K562 (cell line): ENCODE measurements around the gene USP10. TPM values are rescaled to one million over a fixed set of nuclear protein-coding genes. Genes with fewer than 3 reads are reported as not detected.

Experiments
- ATF1 ChIP-seq, 2 experiments: fragments of 450-650 bp in 1 of 2; IDR thresholded peaks; 2 replicates each; pipeline ENCODE4 v1.6.1; 2016; ENCODE audit warnings: missing compliant biosample characterization in 1 of 2, missing genetic modification characterization in 1 of 2
- CBFA2T2 ChIP-seq: fragments of 450-650 bp; conservative IDR thresholded peaks from 2 replicates; pipeline ENCODE4 v1.6.1; 2017; ENCODE audit warnings: mild to moderate bottlenecking
- CBX1 ChIP-seq: sonication (generic); IDR thresholded peaks from 2 replicates; pipeline ENCODE4 v1.6.1; 2016; ENCODE audit warnings: antibody characterized with exemption, low read depth, mild to moderate bottlenecking
- CTBP1 ChIP-seq: fragments of 450-650 bp; IDR thresholded peaks from 2 replicates; pipeline ENCODE4 v1.6.1; 2016; ENCODE audit warnings: borderline replicate concordance
- FOXO4 ChIP-seq: fragments of 450-650 bp; formaldehyde crosslinking; IDR thresholded peaks from 2 replicates; pipeline ENCODE4 v1.4.0; 2020; ENCODE audit warnings: mild to moderate bottlenecking, moderate library complexity
- ID3 ChIP-seq, 2 experiments: fragments of 250-450 bp in 1 of 2; fragments of 450-650 bp in 1 of 2; sonication (Bioruptor Pico) in 1 of 2; IDR thresholded peaks; 2 replicates each; pipeline versions ENCODE4 v1.6.1 to v1.8.0; 2016 to 2021; ENCODE audit warnings: mild to moderate bottlenecking in 2 of 2, moderate library complexity in 2 of 2, missing compliant biosample characterization in 1 of 2, missing genetic modification characterization in 1 of 2
- KAT7 ChIP-seq: sonication (generic); formaldehyde crosslinking; IDR thresholded peaks from 2 replicates; pipeline ENCODE4 v1.8.0; 2022; ENCODE audit warnings: missing genetic modification reagents, mild to moderate bottlenecking, borderline replicate concordance
- MCM7 ChIP-seq, 2 experiments: fragments of 450-650 bp; IDR thresholded peaks; 2 replicates each; pipeline ENCODE4 v1.6.1; 2016 to 2018
- MXD1 ChIP-seq: fragments of 250-450 bp; sonication (Bioruptor Pico); IDR thresholded peaks from 2 replicates; pipeline ENCODE4 v1.8.0; 2021; ENCODE audit warnings: borderline replicate concordance, mild to moderate bottlenecking, moderate library complexity; ENCODE audit not compliant: poor library complexity, severe bottlenecking
- NR2F6 ChIP-seq: fragments of 450-650 bp; formaldehyde crosslinking; IDR thresholded peaks from 2 replicates; pipeline ENCODE4 v1.4.0; 2020; ENCODE audit warnings: mild to moderate bottlenecking
- PRMT5 ChIP-seq: sonication (generic); formaldehyde crosslinking; IDR thresholded peaks from 2 replicates; pipeline ENCODE4 v1.5.0; 2020; ENCODE audit warnings: missing genetic modification reagents
- SMARCB1 ChIP-seq: IDR thresholded peaks from 2 replicates; pipeline ENCODE4 v1.6.1; 2011; ENCODE audit warnings: improper control_type of control experiment, low read depth; ENCODE audit not compliant: insufficient read length
- SREBF1 ChIP-seq: fragments of 150-350 bp; IDR thresholded peaks from 2 replicates; pipeline ENCODE4 v1.6.1; 2014; ENCODE audit warnings: antibody characterized with exemption, low read depth, low read length, borderline replicate concordance
- TAL1 ChIP-seq: fragments of 450-650 bp; IDR thresholded peaks from 2 replicates; pipeline ENCODE4 v1.6.1; 2016; ENCODE audit warnings: mild to moderate bottlenecking
- TCF15 ChIP-seq: fragments of 250-450 bp; sonication (Bioruptor Pico); IDR thresholded peaks from 2 replicates; pipeline ENCODE4 v1.8.0; 2022; ENCODE audit warnings: moderate library complexity, mild to moderate bottlenecking, inconsistent platforms
- XRCC3 ChIP-seq: fragments of 450-650 bp; IDR thresholded peaks from 2 replicates; pipeline ENCODE4 v1.6.1; 2017; ENCODE audit warnings: mild to moderate bottlenecking, moderate library complexity
- ZNF24 ChIP-seq: fragments of 450-650 bp; IDR thresholded peaks from 2 replicates; pipeline ENCODE4 v1.6.1; 2016
- ZNF512 ChIP-seq: IDR thresholded peaks from 2 replicates; pipeline ENCODE4 v1.6.1; 2016; ENCODE audit warnings: missing genetic modification characterization, missing compliant biosample characterization
- ZNF639 ChIP-seq, 2 experiments: fragments of 200-800 bp in 1 of 2; sonication (Bioruptor generic) in 1 of 2; sonication (generic) in 1 of 2; formaldehyde crosslinking in 1 of 2; IDR thresholded peaks in 1 of 2; conservative IDR thresholded peaks in 1 of 2; 2 replicates each; pipeline versions ENCODE4 v1.5.0 to v1.6.1; 2016 to 2020; ENCODE audit warnings: missing compliant biosample characterization in 1 of 2, missing genetic modification characterization in 1 of 2, missing genetic modification reagents in 1 of 2
- ZNF75A ChIP-seq: fragments of 450-650 bp; formaldehyde crosslinking; IDR thresholded peaks from 2 replicates; pipeline ENCODE4 v1.4.0; 2020; ENCODE audit warnings: mild to moderate bottlenecking
- polyA plus RNA-seq, 8 experiments: library from polyadenylated mRNA; depleted of rRNA in 4 of 8; stranded (reverse) in 5 of 8; unstranded in 3 of 8; fragments of >200 nt; fragmentation: Nextera tagmentation in 2 of 8; fragmentation: Illumina TruSeq in 1 of 8; extraction: Ambion mirVana in 2 of 8; extraction: Trizol in 1 of 8; gene quantifications; 2 replicates each; pipeline versions ENCODE4 v1.2.1 to v1.2.3, GENCODE V29; 2011 to 2014; ENCODE audit warnings: inconsistent platforms in 1 of 8, missing spikeins in 1 of 8
- total RNA-seq, 7 experiments: library from RNA; depleted of rRNA in 6 of 7; stranded (reverse); fragments of >200 nt in 6 of 7; fragmentation: Illumina TruSeq in 2 of 7; extraction: Trizol in 2 of 7; gene quantifications; 2 replicates each; pipeline versions ENCODE4 v1.2.1 to v1.2.3, GENCODE V29; 2011 to 2021; ENCODE audit warnings: low replicate concordance in 1 of 7

The USP10 gene
- total and polyA plus RNA-seq, 9 of the 15 experiments (the other 6 are each of a cell fraction or from before 2014, with no cell fraction given), result 61.7 to 197 (median 116) TPM

- TF ChIP-seq CBFA2T2 (no peak), MCM7 (IDR thresholded peaks at IDR 0.05) (no peak), ZNF512 (tag) (no peak), ZNF75A (CRISPR knock-in tag) (no peak), ZNF639 (CRISPR knock-in tag; conservative IDR thresholded peaks at IDR 0.05 in 1 of 2, IDR thresholded peaks at IDR 0.05 in 1 of 2) (peak in 1 of 2 experiments; percentile 72; a peak in 1 of 4 replicates), XRCC3 (no peak), CTBP1 (peak; percentile 70; the same call in 1 of the 2 replicates), PRMT5 (CRISPR knock-in tag) (0 out of 2 replicates have a peak, but pooled peaks have one; percentile 16), CBX1 (peak; percentile 72; the same call in 1 of the 2 replicates), ID3 (CRISPR knock-in tag; IDR thresholded peaks at IDR 0.05) (no peak), ID3 (tag; IDR thresholded peaks at IDR 0.05) (no peak), ATF1 (CRISPR knock-in tag; IDR thresholded peaks at IDR 0.05) (no peak), ATF1 (tag; IDR thresholded peaks at IDR 0.05) (no peak; the same call in 1 of the 2 replicates), MXD1 (peak; percentile 75), TCF15 (CRISPR knock-in tag) (no peak), SMARCB1 (no peak), NR2F6 (CRISPR knock-in tag) (no peak), TAL1 (no peak), KAT7 (CRISPR knock-in tag) (no peak), SREBF1 (no peak), ZNF24 (peak; percentile 77; the same call in 1 of the 2 replicates), FOXO4 (CRISPR knock-in tag) (no peak)
Measured at GRCh38 chr16:84699712-84700445, at the start of gene USP10 (continued).
